Frontal cortex (tissue), 4 donors: ENCODE results near the gene BSG. TPM values are rescaled to one million over a fixed set of nuclear protein-coding genes. Genes with fewer than 3 reads are reported as not detected.

Source experiments
- DNase-seq, 2 donors: peaks; one replicate each; pipeline ENCODE4 v3.0.0; 2012; ENCODE audit warnings: low spot score in 2 of 2
- FAIRE-seq: peaks from 2 replicates; lab custom pipeline; 2012; peaks lifted over from hg19 to GRCh38; lab: Jason Lieb, UNC
- total RNA-seq: library from RNA; depleted of rRNA; stranded (reverse); fragments of >200 nt; gene quantifications from one replicate; pipeline ENCODE4 v1.2.3, GENCODE V29; 2014
- donor health status: control.
- donor health status: control.
- donor health status: control.

The BSG gene
- total RNA-seq, 1 donor from 2014 or later: 114 TPM

GRCh38 chr19:570937-571565, 1.3 kb upstream of the BSG start:
- DNase-seq (no peak), FAIRE-seq (no peak)

GRCh38 chr19:571566-571974, 826 bp upstream of the BSG start:
- FAIRE-seq (no peak), DNase-seq (no peak)

DNA sequence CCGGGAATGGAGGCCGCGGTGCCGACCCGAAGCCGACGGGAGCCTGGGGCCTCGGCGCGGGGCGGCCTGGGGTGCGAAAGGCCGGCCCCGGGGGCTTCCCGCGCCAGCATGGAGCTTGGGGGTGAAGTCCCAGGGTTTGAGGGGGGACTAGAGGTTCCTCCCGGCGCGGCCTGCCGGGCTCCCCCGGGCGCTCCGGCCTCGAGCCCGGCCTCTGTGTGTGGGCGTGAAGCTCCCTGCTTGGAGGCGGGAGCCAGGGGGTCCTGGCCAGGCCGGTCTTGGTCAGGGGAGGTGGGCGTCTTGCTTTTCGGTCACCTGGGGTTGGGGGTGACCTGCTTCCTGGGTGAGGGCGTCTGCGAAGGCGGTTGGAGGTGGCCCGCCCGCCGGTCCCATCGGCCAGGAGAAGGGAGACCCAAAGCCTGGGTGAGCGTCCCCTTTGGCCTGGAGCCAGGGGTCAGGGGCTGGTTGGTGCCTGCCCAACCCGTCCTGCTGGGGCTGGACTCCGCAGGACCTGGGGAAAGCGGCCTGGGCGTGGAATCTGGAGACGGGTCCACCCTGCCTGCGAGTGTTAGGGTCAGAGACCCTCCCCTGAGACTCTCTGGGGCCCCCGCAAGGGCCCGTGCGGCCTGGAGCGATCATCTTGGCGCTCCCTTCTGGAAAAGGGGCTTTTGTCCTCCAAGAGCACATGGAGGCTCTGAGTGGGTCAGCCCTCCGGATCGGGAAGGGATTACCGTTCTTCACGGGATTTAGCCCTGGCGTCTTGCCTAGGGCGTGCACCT, 535 bp downstream of the BSG start:
- DNase-seq: no peak

GRCh38 chr19:573519-573825, 1.1 kb downstream of the BSG start:
- no peak for FAIRE-seq
- no peak for DNase-seq

More for the DNA sequence above, 535 bp downstream of the BSG start:
- FAIRE-seq: no peak

DNA sequence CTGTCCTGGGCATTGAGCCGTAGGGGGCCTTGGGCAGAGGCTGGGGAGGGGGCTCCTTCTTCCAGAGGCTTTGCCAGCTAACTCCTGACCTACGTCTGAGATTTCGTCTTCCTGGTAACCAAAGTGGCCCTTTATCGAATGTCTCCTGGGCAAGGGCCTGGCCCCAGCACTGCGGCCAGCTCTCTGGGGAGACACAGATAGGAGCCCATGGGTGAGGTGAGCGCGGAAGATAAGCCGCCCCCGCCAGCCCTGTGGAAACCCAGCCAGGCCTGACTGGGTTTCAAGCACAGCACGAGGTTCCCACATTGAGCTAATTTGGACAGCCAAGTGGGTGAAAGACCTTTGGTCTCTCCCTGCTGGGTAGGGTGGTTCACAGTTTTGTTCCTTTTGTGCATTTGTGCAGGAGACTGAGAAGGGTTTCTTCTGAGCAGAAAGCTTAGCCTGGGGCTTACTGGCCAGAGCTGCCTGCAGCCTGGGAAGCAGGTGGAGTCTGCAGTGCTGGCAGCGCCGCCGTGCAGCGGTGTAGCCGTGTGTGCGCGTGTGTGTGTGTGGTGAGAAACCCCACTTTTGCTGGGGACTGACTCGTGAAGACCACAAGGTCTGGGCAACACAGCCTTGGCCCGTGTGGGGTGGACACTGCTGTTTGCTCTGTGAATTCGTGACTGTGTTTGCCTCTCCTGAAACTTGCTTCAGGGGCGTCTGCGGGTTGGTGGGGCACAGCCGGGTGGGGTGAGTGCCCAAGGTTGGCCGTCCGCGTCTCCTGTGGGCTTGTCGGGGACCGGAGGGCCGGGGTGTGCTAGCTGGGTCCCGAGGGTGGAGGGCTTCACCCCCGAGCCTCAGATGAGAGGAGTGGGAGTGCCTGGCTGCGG, 2.5 kb downstream of the BSG start:
- FAIRE-seq (no peak), DNase-seq (no peak)

DNA sequence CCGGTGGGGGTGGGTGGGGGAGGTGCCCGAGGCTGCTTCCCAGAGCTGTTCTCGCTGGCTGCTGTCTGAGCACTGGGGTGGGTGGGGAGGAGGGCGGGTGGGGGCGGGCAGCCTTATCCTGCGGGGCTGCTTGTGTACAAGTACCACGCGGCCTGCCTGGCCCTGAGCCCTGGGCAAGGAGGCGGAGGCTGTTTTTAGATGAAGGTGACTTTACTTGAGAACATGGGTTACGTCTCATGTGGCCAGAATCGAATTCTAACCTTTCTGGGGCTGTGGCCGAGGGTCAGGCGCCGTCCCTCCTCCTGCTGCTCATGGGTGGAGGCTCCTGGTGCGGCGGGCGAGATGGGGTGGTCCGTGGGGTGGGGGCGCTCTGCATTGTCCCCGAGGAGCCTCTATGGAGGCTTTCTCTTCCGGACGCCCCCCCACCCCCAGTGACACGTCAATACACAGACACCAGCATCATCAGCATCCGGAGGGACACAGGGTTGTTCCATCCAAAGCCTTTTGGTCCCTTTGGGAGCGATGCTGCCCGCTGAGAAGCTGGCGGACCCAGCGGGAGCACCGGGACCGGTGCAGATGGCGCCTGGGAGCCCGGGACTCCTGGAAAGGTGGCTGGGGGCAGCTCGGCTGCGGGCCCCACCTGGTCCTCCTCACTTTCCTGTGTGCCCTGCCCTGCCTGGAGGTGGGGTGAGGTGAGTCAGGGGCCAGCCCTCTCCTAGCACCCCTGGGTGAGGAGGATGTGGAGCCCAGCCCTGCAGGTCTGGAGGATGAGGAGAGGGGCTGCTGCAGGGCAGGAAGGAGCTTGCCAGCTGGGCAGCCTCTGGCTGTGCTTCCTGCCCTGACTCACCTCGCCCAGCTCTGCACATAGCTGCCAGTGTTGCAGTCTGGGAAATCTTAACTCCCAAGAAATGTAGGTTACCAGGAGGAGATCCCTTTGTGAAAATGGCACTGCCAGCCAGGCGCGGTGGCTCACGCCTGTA, 3.4 kb downstream of the BSG start:
- FAIRE-seq: no peak

GRCh38 chr19:576768-577438, 4.5 kb downstream of the BSG start:
- FAIRE-seq (no peak), DNase-seq (no peak)

More for the DNA sequence above, 3.4 kb downstream of the BSG start:
- DNase-seq: no peak

DNA sequence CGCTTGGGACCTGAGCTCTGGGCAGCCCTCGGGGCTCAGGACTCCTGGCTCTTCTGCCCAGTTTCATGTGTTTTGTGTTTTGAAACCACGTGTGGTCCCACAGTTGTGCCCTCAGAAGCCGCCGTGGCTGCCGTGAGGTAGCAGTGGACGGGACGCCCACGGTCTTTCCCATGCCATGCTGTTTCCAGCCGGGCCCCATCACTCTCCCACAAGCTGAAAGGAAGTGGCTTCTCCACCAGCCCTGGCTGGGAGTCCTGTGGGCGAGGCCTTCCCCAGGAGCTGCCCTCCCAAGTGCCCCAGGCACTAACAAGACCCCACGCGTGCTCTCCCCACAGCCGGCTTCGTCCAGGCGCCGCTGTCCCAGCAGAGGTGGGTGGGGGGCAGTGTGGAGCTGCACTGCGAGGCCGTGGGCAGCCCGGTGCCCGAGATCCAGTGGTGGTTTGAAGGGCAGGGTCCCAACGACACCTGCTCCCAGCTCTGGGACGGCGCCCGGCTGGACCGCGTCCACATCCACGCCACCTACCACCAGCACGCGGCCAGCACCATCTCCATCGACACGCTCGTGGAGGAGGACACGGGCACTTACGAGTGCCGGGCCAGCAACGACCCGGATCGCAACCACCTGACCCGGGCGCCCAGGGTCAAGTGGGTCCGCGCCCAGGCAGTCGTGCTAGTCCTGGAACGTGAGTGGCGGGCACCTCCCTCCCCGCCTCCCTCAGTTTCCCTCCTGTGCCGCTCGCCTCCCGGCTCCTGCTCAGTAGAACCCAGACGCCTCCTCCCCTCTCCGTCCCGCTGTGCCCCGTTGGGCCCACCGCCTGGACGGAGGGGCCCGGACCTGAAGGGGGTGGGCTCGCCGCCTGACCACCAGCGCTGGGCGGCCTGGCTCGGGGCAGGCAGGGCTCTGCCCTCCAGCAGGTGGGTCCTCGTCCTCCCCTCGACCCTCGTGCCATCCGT, 5.3 kb downstream of the BSG start:
- no peak for FAIRE-seq
- no peak for DNase-seq

DNA sequence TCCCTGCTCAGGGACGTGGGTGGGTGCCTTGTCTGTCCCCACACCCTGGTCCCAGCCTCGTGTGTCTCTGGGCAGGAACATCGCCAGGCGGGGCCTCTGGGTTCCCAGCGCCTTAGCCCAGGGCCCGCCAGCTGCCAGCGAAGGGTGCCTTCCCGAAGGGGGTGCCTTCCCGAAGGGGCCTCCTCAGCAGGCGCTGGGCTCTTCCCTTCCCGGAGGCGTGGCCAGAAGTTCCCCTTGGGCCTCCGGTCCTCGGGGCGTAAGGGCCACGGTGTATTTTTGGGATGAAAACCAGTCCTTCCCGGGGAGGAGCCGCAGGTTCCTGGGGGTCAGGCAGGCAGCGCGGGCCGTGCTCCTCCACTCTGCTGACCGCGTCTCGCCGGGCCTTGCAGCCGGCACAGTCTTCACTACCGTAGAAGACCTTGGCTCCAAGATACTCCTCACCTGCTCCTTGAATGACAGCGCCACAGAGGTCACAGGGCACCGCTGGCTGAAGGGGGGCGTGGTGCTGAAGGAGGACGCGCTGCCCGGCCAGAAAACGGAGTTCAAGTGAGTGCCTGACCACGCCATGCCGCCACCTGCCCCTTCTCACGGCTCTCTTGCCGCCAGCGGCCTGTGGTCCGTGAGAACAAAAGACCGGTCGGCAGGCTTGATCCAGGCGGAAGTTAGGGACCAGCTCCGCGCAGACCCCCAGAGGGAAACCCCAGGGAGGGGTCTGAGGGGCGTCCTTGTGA, 6.9 kb downstream of the BSG start:
- DNase-seq (no peak), FAIRE-seq (no peak)

DNA sequence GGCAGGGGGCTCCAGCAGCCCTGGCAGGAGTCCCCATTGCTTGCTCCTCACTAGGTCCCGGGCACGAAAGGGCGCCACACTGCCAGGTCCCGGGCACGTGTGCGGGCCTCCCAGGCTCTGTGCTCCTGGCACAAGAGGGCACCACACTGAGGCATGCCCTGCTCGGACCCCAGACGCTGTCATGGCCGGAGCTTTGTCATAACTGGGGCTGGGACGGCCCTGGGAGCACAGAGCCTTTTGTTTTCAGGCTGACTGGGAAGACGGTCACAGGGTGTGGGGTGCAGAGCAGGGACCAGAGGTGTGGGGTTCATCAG, 7.4 kb downstream of the BSG start:
- DNase-seq (no peak), FAIRE-seq (no peak)

GRCh38 chr19:580274-580835, 8.0 kb downstream of the BSG start:
- DNase-seq (no peak), FAIRE-seq (no peak)

GRCh38 chr19:581399-582111, 9.2 kb downstream of the BSG start:
- FAIRE-seq: no peak
- no peak for DNase-seq

- DNase-seq (no peak), FAIRE-seq (no peak)
Measured at GRCh38 chr19:582497-583197, 10.3 kb downstream of the BSG start.

GRCh38 chr19:583198-583967, 11.0 kb downstream of the BSG start:
- DNase-seq (no peak), FAIRE-seq (no peak)

- no peak for DNase-seq
- no peak for FAIRE-seq
Measured at GRCh38 chr19:583968-584239, 11.5 kb downstream of the BSG start.
